ENCODE measurements around the gene USP1. TPM values are rescaled to one million over a fixed set of nuclear protein-coding genes. Genes with fewer than 3 reads are reported as not detected.

Gene USP1
- 62.1 and 72.9 TPM in 2 replicates for total RNA-seq

GRCh38 chr1:62436466-62437272, at the start of gene USP1:
TSS of gene USP1 (plus strand) at chr1:62437049. CDS start at chr1:62439868, 2,819 bp downstream.

Other genes with a start within 250 kb of the USP1 start
- not detected in 2 replicates for gene L1TD1, start 242.2 kb upstream of the USP1 start, total RNA-seq
- gene KANK4, start 117.6 kb upstream of the USP1 start, total RNA-seq = not detected in 2 replicates
- gene ANGPTL3, start 160.5 kb downstream of the USP1 start, total RNA-seq = 0.07 TPM in 1 of 2 replicates, not detected in the other